K562 (cell line): ENCODE data around the gene UNC119. TPM values are rescaled to one million over a fixed set of nuclear protein-coding genes. Genes with fewer than 3 reads are reported as not detected.

ENCODE experiments used
- CREB1 ChIP-seq, 2 experiments: sonication (generic) in 1 of 2; formaldehyde crosslinking in 1 of 2; IDR thresholded peaks; 2 replicates each; pipeline versions ENCODE4 v1.6.1 to v1.8.0; 2012 to 2022; ENCODE audit warnings: inconsistent platforms in 1 of 2, mild to moderate bottlenecking in 1 of 2, missing genetic modification reagents in 1 of 2, moderate library complexity in 1 of 2
- E2F1 ChIP-seq: sonication (generic); formaldehyde crosslinking; IDR thresholded peaks from 2 replicates; pipeline ENCODE4 v1.8.1; 2023; ENCODE audit warnings: mild to moderate bottlenecking, missing genetic modification reagents, moderate library complexity
- ETV1 ChIP-seq: fragments of 450-650 bp; conservative IDR thresholded peaks from 2 replicates; pipeline ENCODE4 v1.6.1; 2016; ENCODE audit warnings: missing genetic modification characterization, control low read depth, low read depth, missing compliant biosample characterization
- HNRNPUL1 ChIP-seq: fragments of 200-400 bp; formaldehyde crosslinking; IDR thresholded peaks from 2 replicates; pipeline ENCODE4 v1.6.1; 2017; ENCODE audit warnings: low read length
- MTA3 ChIP-seq: fragments of 450-650 bp; formaldehyde crosslinking; IDR thresholded peaks from 2 replicates; pipeline ENCODE4 v1.6.1; 2017; ENCODE audit warnings: mild to moderate bottlenecking, borderline replicate concordance
- MYC ChIP-seq, 2 experiments: fragments of 250-450 bp in 1 of 2; sonication (Bioruptor Pico) in 1 of 2; IDR thresholded peaks; 2 replicates each; pipeline versions ENCODE4 v1.5.1 to v1.6.1; 2012 to 2021; ENCODE audit warnings: low read depth in 2 of 2, borderline replicate concordance in 1 of 2, improper control_type of control experiment in 1 of 2, low read length in 1 of 2, mild to moderate bottlenecking in 1 of 2, moderate library complexity in 1 of 2
- NFIC ChIP-seq: fragments of 450-650 bp; IDR thresholded peaks from 2 replicates; pipeline ENCODE4 v1.6.1; 2017; ENCODE audit warnings: mild to moderate bottlenecking, inconsistent platforms
- NFYB ChIP-seq: IDR thresholded peaks from 2 replicates; pipeline ENCODE4 v1.6.1; 2011; ENCODE audit warnings: mild to moderate bottlenecking, moderate library complexity; ENCODE audit not compliant: insufficient read length; ENCODE audit errors: extremely low read depth
- PHF20 ChIP-seq: fragments of 450-650 bp; IDR thresholded peaks from 2 replicates; pipeline ENCODE4 v1.6.1; 2018; ENCODE audit not compliant: partially characterized antibody
- PYGO2 ChIP-seq: fragments of 450-650 bp; IDR thresholded peaks from 2 replicates; pipeline ENCODE4 v1.6.1; 2016; ENCODE audit warnings: mild to moderate bottlenecking, missing genetic modification characterization, moderate library complexity, missing compliant biosample characterization
- RB1 ChIP-seq: fragments of 450-650 bp; IDR thresholded peaks from 2 replicates; pipeline ENCODE4 v1.6.1; 2017; ENCODE audit warnings: low read depth, mild to moderate bottlenecking
- RBFOX2 ChIP-seq: fragments of 200-400 bp; formaldehyde crosslinking; IDR thresholded peaks from 2 replicates; pipeline ENCODE4 v1.6.1; 2017; ENCODE audit warnings: low read depth, mild to moderate bottlenecking, low read length, moderate library complexity
- ZNF274 ChIP-seq: IDR thresholded peaks from 2 replicates; pipeline ENCODE4 v1.6.1; 2011; ENCODE audit warnings: low read depth, mild to moderate bottlenecking, low read length, moderate library complexity, borderline replicate concordance
- ZNF318 ChIP-seq, 2 experiments: fragments of 450-650 bp; IDR thresholded peaks; 2 replicates each; pipeline ENCODE4 v1.6.1; 2016; ENCODE audit warnings: mild to moderate bottlenecking in 2 of 2, borderline replicate concordance in 1 of 2, low read depth in 1 of 2, moderate library complexity in 1 of 2
- polyA plus RNA-seq, 8 experiments: library from polyadenylated mRNA; depleted of rRNA in 4 of 8; stranded (reverse) in 5 of 8; unstranded in 3 of 8; fragments of >200 nt; fragmentation: Nextera tagmentation in 2 of 8; fragmentation: Illumina TruSeq in 1 of 8; extraction: Ambion mirVana in 2 of 8; extraction: Trizol in 1 of 8; gene quantifications; 2 replicates each; pipeline versions ENCODE4 v1.2.1 to v1.2.3, GENCODE V29; 2011 to 2014; ENCODE audit warnings: inconsistent platforms in 1 of 8, missing spikeins in 1 of 8
- total RNA-seq, 7 experiments: library from RNA; depleted of rRNA in 6 of 7; stranded (reverse); fragments of >200 nt in 6 of 7; fragmentation: Illumina TruSeq in 2 of 7; extraction: Trizol in 2 of 7; gene quantifications; 2 replicates each; pipeline versions ENCODE4 v1.2.1 to v1.2.3, GENCODE V29; 2011 to 2021; ENCODE audit warnings: low replicate concordance in 1 of 7
- TF ChIP-seq, protein P1 (sequence below), 2 experiments: fragments of 450-650 bp; conservative IDR thresholded peaks; 2 replicates each; pipeline ENCODE4 v1.6.1; 2017; ENCODE audit warnings: mild to moderate bottlenecking in 2 of 2, moderate library complexity in 2 of 2

The UNC119 gene
- total and polyA plus RNA-seq, 9 of the 15 experiments (the other 6 are each of a cell fraction or from before 2014, with no cell fraction given) = 0.37 to 47.7 (median 16.3) TPM

DNA sequence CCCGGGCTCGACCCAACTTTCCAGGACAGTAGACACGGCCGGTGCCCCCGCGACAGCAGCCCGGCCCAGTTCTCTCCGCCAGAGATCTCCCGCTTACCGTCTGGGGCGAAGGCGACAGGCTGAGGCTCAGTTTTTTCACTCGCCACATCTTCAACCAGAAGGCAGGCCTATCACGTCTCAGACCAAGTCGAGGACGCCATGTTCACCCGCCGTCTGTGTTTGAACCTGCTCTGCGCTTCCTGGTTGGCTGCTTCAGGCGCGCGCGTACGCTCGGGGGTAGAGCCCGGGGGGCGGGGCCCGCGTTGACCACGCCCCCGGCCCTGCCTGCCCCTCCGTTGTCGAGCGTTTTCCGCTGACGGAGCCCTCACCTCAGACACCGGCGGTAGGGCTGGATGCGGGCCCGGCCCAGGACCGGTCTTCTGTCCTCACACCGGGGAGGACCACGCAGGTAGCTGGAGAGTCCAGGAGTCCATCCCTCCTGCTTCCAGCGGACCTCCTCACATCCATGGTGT is 46.4 kb upstream of the UNC119 start, which contains the start of gene SPAG5 (continued):
- TF ChIP-seq PHF20 (peak; percentile 86), ETV1 (tag) (peak; percentile 35; the same call in 1 of the 2 replicates), ZNF318 (IDR thresholded peaks at IDR 0.05; ENCODE audit: borderline replicate concordance in 1 of 2, low read depth in 1 of 2) (no peak), E2F1 (CRISPR knock-in tag) (peak; percentile 98), PYGO2 (tag) (no peak), MTA3 (peak; percentile 45; the same call in 1 of the 2 replicates), HNRNPUL1 (no peak), MYC (IDR thresholded peaks at IDR 0.05; ENCODE audit: low read depth, low read length) (peak; percentile 79), MYC (CRISPR knock-in tag; IDR thresholded peaks at IDR 0.05; ENCODE audit: borderline replicate concordance, low read depth) (no peak), ZNF274 (no peak), RB1 (peak; percentile 85), RBFOX2 (peak; percentile 100), NFIC (no peak), CREB1 (IDR thresholded peaks at IDR 0.05) (peak; percentile 76), CREB1 (CRISPR knock-in tag; IDR thresholded peaks at IDR 0.05) (peak; percentile 71), NFYB (peak; percentile 73)
- TF ChIP-seq, protein P1, sequence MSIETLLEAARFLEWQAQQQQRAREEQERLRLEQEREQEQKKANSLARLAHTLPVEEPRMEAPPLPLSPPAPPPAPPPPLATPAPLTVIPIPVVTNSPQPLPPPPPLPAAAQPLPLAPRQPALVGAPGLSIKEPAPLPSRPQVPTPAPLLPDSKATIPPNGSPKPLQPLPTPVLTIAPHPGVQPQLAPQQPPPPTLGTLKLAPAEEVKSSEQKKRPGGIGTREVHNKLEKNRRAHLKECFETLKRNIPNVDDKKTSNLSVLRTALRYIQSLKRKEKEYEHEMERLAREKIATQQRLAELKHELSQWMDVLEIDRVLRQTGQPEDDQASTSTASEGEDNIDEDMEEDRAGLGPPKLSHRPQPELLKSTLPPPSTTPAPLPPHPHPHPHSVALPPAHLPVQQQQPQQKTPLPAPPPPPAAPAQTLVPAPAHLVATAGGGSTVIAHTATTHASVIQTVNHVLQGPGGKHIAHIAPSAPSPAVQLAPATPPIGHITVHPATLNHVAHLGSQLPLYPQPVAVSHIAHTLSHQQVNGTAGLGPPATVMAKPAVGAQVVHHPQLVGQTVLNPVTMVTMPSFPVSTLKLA (conservative IDR thresholded peaks at IDR 0.05) = peak; percentile 80 to 84
